ENCODE measurements around the gene MAGOH. TPM values are rescaled to one million over a fixed set of nuclear protein-coding genes. Genes with fewer than 3 reads are reported as not detected.

Gene MAGOH
- total and polyA plus RNA-seq, 2 of the 13 experiments (the other 11 are each of a cell fraction or from before 2014, with no cell fraction given): 24.1 to 87.0 TPM

GRCh38 chr1:53196017-53196484 is 42.3 kb downstream of the MAGOH start (continued):
- TF ChIP-seq REL (CRISPR knock-in tag; conservative IDR thresholded peaks at IDR 0.05) (no peak), IRF2 (CRISPR knock-in tag; IDR thresholded peaks at IDR 0.05) (0 out of 2 replicates have a peak, but pooled peaks have one; percentile 14), WIZ (CRISPR knock-in tag; IDR thresholded peaks at IDR 0.05) (no peak), CBX5 (CRISPR knock-in tag; IDR thresholded peaks at IDR 0.05; ENCODE audit: borderline replicate concordance) (no peak), ELF3 (CRISPR knock-in tag; IDR thresholded peaks at IDR 0.05) (peak; percentile 6; the same call in 1 of the 2 replicates), IRF1 (CRISPR knock-in tag; IDR thresholded peaks at IDR 0.05; ENCODE audit: low read depth) (no peak), TFAP4 (IDR thresholded peaks at IDR 0.05; ENCODE audit: borderline replicate concordance, low read depth) (peak; percentile 5; the same call in 1 of the 2 replicates), HBP1 (CRISPR knock-in tag; IDR thresholded peaks at IDR 0.05; ENCODE audit: low read depth) (0 out of 2 replicates have a peak, but pooled peaks have one; percentile 15), TCF12 (IDR thresholded peaks at IDR 0.05) (no peak), TCF12 (CRISPR knock-in tag; IDR thresholded peaks at IDR 0.05) (no peak), ZNF883 (CRISPR knock-in tag; IDR thresholded peaks at IDR 0.05; ENCODE audit: not compliant biosample characterization) (no peak), HMG20A (CRISPR knock-in tag; IDR thresholded peaks at IDR 0.05; ENCODE audit: borderline replicate concordance) (peak; percentile 31; the same call in 1 of the 2 replicates), MBD4 (IDR thresholded peaks at IDR 0.05; ENCODE audit: borderline replicate concordance, low read length) (0 out of 2 replicates have a peak, but pooled peaks have one; percentile 0), SOX5 (CRISPR knock-in tag; IDR thresholded peaks at IDR 0.05; ENCODE audit: borderline replicate concordance) (0 out of 2 replicates have a peak, but pooled peaks have one; percentile 38), HNF4A (CRISPR knock-in tag; IDR thresholded peaks at IDR 0.05) (peak; percentile 83), HNF4G (IDR thresholded peaks at IDR 0.05; ENCODE audit: borderline replicate concordance, low read depth, low read length) (no peak), HNF4G (CRISPR knock-in tag; IDR thresholded peaks at IDR 0.05; ENCODE audit: borderline replicate concordance, low read depth) (0 out of 2 replicates have a peak, but pooled peaks have one; percentile 17), RARA (CRISPR knock-in tag; IDR thresholded peaks at IDR 0.05) (peak; percentile 80), DPF2 (CRISPR knock-in tag; IDR thresholded peaks at IDR 0.05; ENCODE audit: borderline replicate concordance, low read depth) (0 out of 2 replicates have a peak, but pooled peaks have one; percentile 31), HOXA3 (CRISPR knock-in tag; IDR thresholded peaks at IDR 0.05) (no peak), ZNF674 (CRISPR knock-in tag; IDR thresholded peaks at IDR 0.05; ENCODE audit: low read depth) (no peak), ZKSCAN8 (CRISPR knock-in tag; IDR thresholded peaks at IDR 0.05; ENCODE audit: borderline replicate concordance) (no peak), BCLAF1 (IDR thresholded peaks at IDR 0.05) (no peak), CREM (IDR thresholded peaks at IDR 0.05) (peak; percentile 42; the same call in 1 of the 2 replicates), CREM (CRISPR knock-in tag; IDR thresholded peaks at IDR 0.05) (no peak), SRSF4 (IDR thresholded peaks at IDR 0.05; ENCODE audit: low read depth, low read length, poor library complexity, severe bottlenecking) (no peak), SPEN (CRISPR knock-in tag; IDR thresholded peaks at IDR 0.05; ENCODE audit: low read depth) (no peak)

Measured in HepG2 (cell line).